ENCODE data around the gene CNTNAP3B.
"Not testable (repeated sequence)": the region's sequence is repeated elsewhere in the genome, so short reads cannot be mapped to it uniquely, and the experiment has no call there.

- not testable (repeated sequence) for TF ChIP-seq KDM1A (IDR thresholded peaks at IDR 0.05; ENCODE audit: low read depth); POLR2A (IDR thresholded peaks at IDR 0.05; ENCODE audit: low read length)
These were observed 149.0 kb downstream of the CNTNAP3B start for GRCh38 chr9:41980271-41980670.

Data from A549 (cell line).